ENCODE data around the gene EIF3M.

Gene EIF3M

DNA sequence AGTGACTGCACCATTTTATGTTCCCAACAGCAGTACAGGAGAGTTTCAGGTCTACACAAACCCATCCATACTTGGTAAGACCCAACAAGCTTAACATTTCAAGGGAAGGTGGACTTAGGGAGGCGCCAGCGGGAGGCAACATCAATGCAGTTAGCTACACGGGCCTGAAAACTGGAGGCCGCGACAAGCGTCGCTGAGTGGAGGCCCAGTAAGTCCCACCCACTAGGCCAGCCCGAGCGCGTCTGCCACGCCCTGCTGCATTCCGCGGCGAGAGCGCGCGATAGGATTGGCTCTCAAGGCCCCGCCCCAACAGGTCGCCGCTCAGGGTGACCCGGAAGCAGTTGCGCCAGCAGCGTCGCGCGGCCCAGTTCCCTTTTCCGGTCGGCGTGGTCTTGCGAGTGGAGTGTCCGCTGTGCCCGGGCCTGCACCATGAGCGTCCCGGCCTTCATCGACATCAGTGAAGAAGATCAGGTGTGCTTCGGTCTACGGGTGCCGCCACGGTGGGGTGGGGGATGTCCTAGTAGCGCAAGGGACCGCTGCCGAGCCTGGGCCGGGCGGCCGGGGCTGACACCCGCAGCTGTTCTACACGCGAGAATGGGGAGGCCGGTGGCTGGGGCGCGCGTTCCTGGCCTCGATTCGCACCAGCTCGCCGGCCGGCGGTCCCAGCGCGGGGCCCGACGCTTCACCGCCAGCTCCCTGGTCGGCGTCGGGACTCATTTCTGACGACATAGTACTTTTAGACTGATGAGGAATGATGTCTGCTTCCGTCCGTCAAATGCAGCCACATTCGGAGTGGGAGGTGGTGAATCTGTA is at the start of gene EIF3M:
TSS of gene EIF3M (plus strand) at position 373 of the 813 bp plus-strand sequence. CDS start at position 430, 57 bp downstream.
- peak within 1 kb of the TSS; percentile 96 for H3K4me3 ChIP-seq (ENCODE audit: low read depth, low read length)
- DNase-seq (ENCODE audit: low read depth): peak; percentile 93
- TF ChIP-seq, protein P1, sequence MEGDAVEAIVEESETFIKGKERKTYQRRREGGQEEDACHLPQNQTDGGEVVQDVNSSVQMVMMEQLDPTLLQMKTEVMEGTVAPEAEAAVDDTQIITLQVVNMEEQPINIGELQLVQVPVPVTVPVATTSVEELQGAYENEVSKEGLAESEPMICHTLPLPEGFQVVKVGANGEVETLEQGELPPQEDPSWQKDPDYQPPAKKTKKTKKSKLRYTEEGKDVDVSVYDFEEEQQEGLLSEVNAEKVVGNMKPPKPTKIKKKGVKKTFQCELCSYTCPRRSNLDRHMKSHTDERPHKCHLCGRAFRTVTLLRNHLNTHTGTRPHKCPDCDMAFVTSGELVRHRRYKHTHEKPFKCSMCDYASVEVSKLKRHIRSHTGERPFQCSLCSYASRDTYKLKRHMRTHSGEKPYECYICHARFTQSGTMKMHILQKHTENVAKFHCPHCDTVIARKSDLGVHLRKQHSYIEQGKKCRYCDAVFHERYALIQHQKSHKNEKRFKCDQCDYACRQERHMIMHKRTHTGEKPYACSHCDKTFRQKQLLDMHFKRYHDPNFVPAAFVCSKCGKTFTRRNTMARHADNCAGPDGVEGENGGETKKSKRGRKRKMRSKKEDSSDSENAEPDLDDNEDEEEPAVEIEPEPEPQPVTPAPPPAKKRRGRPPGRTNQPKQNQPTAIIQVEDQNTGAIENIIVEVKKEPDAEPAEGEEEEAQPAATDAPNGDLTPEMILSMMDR (IDR thresholded peaks at IDR 0.05; ENCODE audit: low read depth, low read length, missing control alignments): no peak

DNA sequence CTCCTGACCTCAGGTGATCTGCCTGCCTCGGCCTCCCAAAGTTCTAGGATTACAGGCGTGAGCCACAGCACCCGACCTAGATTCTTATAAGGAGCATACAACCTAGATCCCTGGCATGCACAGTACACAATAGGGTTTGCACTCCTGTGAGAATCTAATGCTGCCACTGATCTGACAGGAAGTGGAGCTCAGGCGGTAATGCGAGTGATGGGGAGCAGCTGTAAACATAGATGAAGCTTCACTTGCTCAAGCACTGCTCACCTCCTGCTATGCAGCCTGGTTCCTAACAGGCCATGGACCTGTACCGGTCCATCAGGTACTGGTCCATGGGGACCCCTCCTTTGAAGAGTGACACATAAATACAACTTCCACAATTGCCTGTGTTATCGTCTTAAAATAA is 44.8 kb upstream of the EIF3M start:
- DNase-seq (ENCODE audit: low read depth): no peak
- H3K4me3 ChIP-seq (ENCODE audit: low read depth, low read length): no peak overlapping the region
- TF ChIP-seq, protein P1 (IDR thresholded peaks at IDR 0.05; ENCODE audit: low read depth, low read length, missing control alignments): no peak

DNA sequence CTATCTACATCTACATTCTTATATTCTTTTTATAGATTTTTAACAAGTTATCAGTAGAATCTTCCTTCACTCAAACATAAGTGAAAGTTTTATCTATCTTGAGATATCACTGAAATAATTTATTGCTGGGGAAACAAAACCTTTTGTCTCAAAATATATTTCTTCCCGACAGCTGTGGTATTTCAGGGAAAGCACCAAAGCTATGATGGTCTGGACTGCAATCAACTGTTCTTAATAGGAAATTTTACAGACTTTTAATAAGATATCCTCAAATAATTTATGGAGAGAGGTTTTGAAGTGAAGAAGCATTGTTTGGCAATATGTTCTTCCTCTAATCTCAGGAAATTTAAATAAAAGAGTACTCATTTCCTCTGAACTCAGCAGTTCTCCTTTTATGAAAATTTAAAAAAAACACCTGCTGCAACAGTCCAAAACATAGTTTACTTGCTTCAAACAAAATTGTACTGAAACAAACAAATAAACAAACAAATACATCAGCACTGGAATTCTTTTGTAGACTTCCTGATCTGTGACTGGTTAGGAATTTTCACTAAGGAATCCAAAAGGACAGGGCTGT is 33.9 kb upstream of the EIF3M start:
- no peak overlapping the region for H3K4me3 ChIP-seq (ENCODE audit: low read depth, low read length)
- no peak for DNase-seq (ENCODE audit: low read depth)
- TF ChIP-seq, protein P1 (IDR thresholded peaks at IDR 0.05; ENCODE audit: low read depth, low read length, missing control alignments): no peak

DNA sequence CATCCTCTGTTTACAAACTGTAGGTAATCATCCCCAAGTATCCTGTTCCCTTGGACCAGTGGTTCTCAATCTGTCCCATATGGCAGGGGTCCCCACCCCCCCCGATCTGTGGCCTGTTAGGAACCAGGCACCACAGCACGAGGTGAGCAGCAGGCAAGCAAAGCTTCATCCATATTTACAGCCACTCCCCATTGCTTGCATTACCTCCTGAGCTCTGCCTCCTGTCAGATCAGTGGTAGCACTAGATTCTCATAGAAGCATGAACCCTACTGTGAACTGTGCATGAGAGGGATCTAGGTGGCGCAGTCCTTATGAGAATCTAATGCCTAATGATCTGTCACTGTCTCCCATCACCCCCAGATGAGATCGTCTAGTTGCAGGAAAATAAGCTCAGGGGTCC is 33.4 kb upstream of the EIF3M start:
- H3K4me3 ChIP-seq (ENCODE audit: low read depth, low read length): no peak overlapping the region
- DNase-seq (ENCODE audit: low read depth): no peak
- TF ChIP-seq, protein P1 (IDR thresholded peaks at IDR 0.05; ENCODE audit: low read depth, low read length, missing control alignments): no peak

DNA sequence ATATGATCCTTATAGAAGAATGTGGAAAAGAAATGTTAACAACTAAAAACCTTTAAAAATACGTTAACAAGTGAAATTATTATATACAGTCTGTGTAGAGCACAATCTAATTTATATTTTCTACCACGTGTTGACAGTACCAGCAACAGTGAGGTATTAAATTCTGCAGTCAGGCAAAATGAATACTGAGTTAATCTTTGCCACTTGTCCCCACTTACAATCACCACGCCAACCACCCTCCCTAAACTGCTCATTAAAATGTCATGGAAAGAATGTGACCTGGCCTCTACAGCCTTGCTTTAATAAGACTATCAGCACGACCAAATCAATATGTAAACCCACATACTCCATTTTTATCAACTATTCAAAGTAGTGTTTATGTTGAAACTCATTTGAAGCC is 28.5 kb upstream of the EIF3M start:
- DNase-seq (ENCODE audit: low read depth): no peak
- TF ChIP-seq, protein P1 (IDR thresholded peaks at IDR 0.05; ENCODE audit: low read depth, low read length, missing control alignments): no peak
- no peak overlapping the region for H3K4me3 ChIP-seq (ENCODE audit: low read depth, low read length)

DNA sequence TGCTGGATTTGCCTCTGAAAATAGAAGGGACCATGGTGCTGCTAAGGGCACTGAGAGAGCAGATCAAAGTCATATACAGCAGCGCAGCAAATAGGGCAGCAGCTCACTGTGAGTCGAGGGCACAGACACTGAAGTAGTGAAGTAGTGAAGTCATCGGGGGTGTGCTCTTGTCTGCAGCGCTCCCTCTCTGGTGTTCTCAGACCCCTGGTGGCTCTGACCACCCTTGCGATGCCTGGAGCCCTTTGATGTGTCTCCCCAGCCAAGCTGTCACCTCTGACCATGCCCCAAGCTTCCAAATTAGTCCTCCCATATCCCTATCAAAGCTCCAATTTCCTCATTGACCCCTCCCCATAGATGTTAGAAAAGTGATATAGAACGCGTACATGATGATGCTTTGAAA is 27.7 kb upstream of the EIF3M start:
- TF ChIP-seq, protein P1 (IDR thresholded peaks at IDR 0.05; ENCODE audit: low read depth, low read length, missing control alignments): no peak
- DNase-seq (ENCODE audit: low read depth): no peak
- H3K4me3 ChIP-seq (ENCODE audit: low read depth, low read length): no peak overlapping the region

Data from GM12864 (cell line).